A673 (cell line): ENCODE results near the gene NFIB.

ENCODE experiments used
- EZH2 ChIP-seq: fragments of 200-600 bp; sonication (generic); IDR thresholded peaks from 2 replicates; pipeline ENCODE4 v1.6.1; 2017; ENCODE audit warnings: borderline replicate concordance, low read depth, mild to moderate bottlenecking, mixed read lengths, antibody characterized with exemption, low read length; ENCODE audit not compliant: poor library complexity, severe bottlenecking
- TF ChIP-seq, protein P1 (sequence below): fragments of 300-800, 200-600 bp; sonication (generic); conservative IDR thresholded peaks from 2 replicates; pipeline ENCODE4 v1.5.1; 2017; ENCODE audit warnings: low read depth, mild to moderate bottlenecking, antibody characterized with exemption, low read length, moderate library complexity, mixed read lengths

DNA sequence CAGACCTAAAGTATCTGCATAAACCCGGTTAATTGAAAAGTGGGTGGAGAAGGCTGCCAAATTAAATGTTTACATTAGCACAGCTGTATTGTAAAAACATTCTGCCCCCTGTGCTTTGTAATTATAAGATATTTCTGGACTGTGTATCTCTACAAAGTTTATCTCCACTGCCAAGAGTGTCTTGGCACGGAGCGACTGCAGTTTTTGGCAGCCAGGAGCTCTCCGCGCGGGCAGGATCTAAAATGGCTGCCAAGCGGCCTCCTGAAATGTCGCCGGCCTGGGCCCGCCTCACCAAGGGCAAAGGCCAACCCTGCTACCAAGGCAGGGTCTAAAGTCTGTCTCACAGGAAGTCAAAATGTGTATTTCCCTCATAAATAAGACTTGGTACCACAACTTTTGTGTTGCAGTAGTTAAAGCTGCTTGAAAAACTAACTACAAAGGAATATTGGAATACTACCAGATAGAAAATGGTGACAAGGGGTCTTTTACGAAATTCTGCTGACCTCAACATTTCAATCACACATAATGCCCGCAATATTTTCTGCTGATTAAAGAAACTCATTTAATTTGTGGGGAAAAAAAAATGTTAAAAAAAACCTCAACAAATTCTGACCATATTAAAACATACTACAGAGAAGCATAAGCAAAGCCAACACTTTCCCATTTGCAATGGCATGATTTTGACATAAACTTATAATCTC, 110.4 kb downstream of the NFIB start:
- TF ChIP-seq, protein P1, sequence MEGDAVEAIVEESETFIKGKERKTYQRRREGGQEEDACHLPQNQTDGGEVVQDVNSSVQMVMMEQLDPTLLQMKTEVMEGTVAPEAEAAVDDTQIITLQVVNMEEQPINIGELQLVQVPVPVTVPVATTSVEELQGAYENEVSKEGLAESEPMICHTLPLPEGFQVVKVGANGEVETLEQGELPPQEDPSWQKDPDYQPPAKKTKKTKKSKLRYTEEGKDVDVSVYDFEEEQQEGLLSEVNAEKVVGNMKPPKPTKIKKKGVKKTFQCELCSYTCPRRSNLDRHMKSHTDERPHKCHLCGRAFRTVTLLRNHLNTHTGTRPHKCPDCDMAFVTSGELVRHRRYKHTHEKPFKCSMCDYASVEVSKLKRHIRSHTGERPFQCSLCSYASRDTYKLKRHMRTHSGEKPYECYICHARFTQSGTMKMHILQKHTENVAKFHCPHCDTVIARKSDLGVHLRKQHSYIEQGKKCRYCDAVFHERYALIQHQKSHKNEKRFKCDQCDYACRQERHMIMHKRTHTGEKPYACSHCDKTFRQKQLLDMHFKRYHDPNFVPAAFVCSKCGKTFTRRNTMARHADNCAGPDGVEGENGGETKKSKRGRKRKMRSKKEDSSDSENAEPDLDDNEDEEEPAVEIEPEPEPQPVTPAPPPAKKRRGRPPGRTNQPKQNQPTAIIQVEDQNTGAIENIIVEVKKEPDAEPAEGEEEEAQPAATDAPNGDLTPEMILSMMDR, result no peak
- no peak for TF ChIP-seq EZH2
